HG02571 (cell line): ENCODE measurements around the gene SHC3.

ENCODE experiments used
- ATAC-seq: cut with Tn5 transposase; IDR thresholded peaks from one replicate; pipeline ENCODE4 v1.9.1; 2021; ENCODE audit warnings: mild to moderate bottlenecking, moderate library complexity; ENCODE audit not compliant: unreplicated experiment

The SHC3 gene

GRCh38 chr9:89186960-89187359 is 8.3 kb upstream of the SHC3 start:
- no peak for ATAC-seq

- no peak for ATAC-seq
Measured at GRCh38 chr9:89185980-89186379, 7.4 kb upstream of the SHC3 start.

- no peak for ATAC-seq
Measured at GRCh38 chr9:89183146-89183545, 4.5 kb upstream of the SHC3 start.

- no peak for ATAC-seq
Measured at GRCh38 chr9:89182369-89182768, 3.8 kb upstream of the SHC3 start.

GRCh38 chr9:89179895-89180734 is 1.5 kb upstream of the SHC3 start:
- ATAC-seq = no peak

GRCh38 chr9:89179540-89179894 is 899 bp upstream of the SHC3 start:
- ATAC-seq = no peak

GRCh38 chr9:89178830-89179539 is 367 bp upstream of the SHC3 start:
- ATAC-seq = no peak

GRCh38 chr9:89177012-89177943 is 1.3 kb downstream of the SHC3 start:
- no peak for ATAC-seq

GRCh38 chr9:89175828-89176261 is 2.8 kb downstream of the SHC3 start:
- no peak for ATAC-seq

- ATAC-seq = no peak
Measured at GRCh38 chr9:89174291-89174690, 4.3 kb downstream of the SHC3 start.

GRCh38 chr9:89173072-89173471 is 5.5 kb downstream of the SHC3 start:
- ATAC-seq = no peak

- no peak for ATAC-seq
Measured at GRCh38 chr9:89172398-89172797, 6.2 kb downstream of the SHC3 start.

GRCh38 chr9:89171693-89172092 is 6.9 kb downstream of the SHC3 start:
- no peak for ATAC-seq

- ATAC-seq = no peak
Measured at GRCh38 chr9:89171231-89171630, 7.4 kb downstream of the SHC3 start.

GRCh38 chr9:89168901-89169813 is 9.5 kb downstream of the SHC3 start:
- ATAC-seq = no peak

- ATAC-seq = no peak
Measured at GRCh38 chr9:89167788-89168187, 10.8 kb downstream of the SHC3 start.

- ATAC-seq = no peak
Measured at GRCh38 chr9:89166852-89167251, 11.8 kb downstream of the SHC3 start.

- ATAC-seq = no peak
Measured at GRCh38 chr9:89165880-89166279, 12.7 kb downstream of the SHC3 start.

- ATAC-seq = no peak
Measured at GRCh38 chr9:89165341-89165740, 13.3 kb downstream of the SHC3 start.

GRCh38 chr9:89161221-89161620 is 17.4 kb downstream of the SHC3 start:
- no peak for ATAC-seq
